ENCODE data around the gene RDH5. TPM values are rescaled to one million over a fixed set of nuclear protein-coding genes. Genes with fewer than 3 reads are reported as not detected.

RDH5 gene
- total RNA-seq, 1 experiment from 2014 or later, result 6.2 TPM

- TF ChIP-seq RAD21 (IDR thresholded peaks at IDR 0.05; ENCODE audit: low read depth), result no peak
- TF ChIP-seq CEBPB (IDR thresholded peaks at IDR 0.05; ENCODE audit: low read depth), result no peak
- TF ChIP-seq EGR1 (IDR thresholded peaks at IDR 0.05; ENCODE audit: low read depth), result no peak
- no peak for TF ChIP-seq ATF3 (IDR thresholded peaks at IDR 0.05)
- no peak for TF ChIP-seq EZH2 (IDR thresholded peaks at IDR 0.05)
- no peak for TF ChIP-seq FOSL1 (IDR thresholded peaks at IDR 0.05; ENCODE audit: low read depth)
- no peak for TF ChIP-seq EZH2phosphoT487 (IDR thresholded peaks at IDR 0.05; ENCODE audit: borderline replicate concordance)
- no peak for TF ChIP-seq POLR2AphosphoS5 (IDR thresholded peaks at IDR 0.05; ENCODE audit: low read depth, low read length)
- TF ChIP-seq YY1 (IDR thresholded peaks at IDR 0.05; ENCODE audit: extremely low read depth, insufficient replicate concordance, low read depth, low read length), result no peak
- no peak for TF ChIP-seq ZBTB33 (IDR thresholded peaks at IDR 0.05; ENCODE audit: extremely low read depth, insufficient replicate concordance, low read length)
- no peak for TF ChIP-seq POLR2A (IDR thresholded peaks at IDR 0.05; ENCODE audit: borderline replicate concordance, extremely low read depth, insufficient read depth, insufficient read length)
- no peak for TF ChIP-seq MAX (IDR thresholded peaks at IDR 0.05)
- TF ChIP-seq SP1 (IDR thresholded peaks at IDR 0.05; ENCODE audit: low read depth), result no peak
- TF ChIP-seq SIN3A (IDR thresholded peaks at IDR 0.05; ENCODE audit: low read depth), result no peak
- Histone ChIP-seq H3K36me3 (ENCODE audit: control insufficient read depth in 1 of 2, insufficient read depth in 2 of 2, low read length in 2 of 2) (peaks cover 34 to 45% of the 10 kb centered on the region in 2 experiments), H3K79me2 (ENCODE audit: insufficient read depth, low read length) (peaks cover 9% of the 10 kb centered on the region; the same call in 1 of the 2 replicates), H3K27me3 (ENCODE audit: insufficient read depth, low read length) (no peaks in the 10 kb centered on the region), H3K9me3 (ENCODE audit: control insufficient read depth in 1 of 2, insufficient read depth in 1 of 2, low read depth in 1 of 2, low read length in 2 of 2) (no peaks in the 10 kb centered on the region), H4K20me1 (ENCODE audit: insufficient read depth) (no peaks in the 10 kb centered on the region), H3K9me2 (ENCODE audit: insufficient read depth) (no peaks in the 10 kb centered on the region), H3K4me1 (ENCODE audit: control insufficient read depth in 1 of 2, insufficient read depth in 2 of 2, low read length in 2 of 2) (no peaks in the 10 kb centered on the region), H3K4me2 (ENCODE audit: low read length) (no peak overlapping the region), H2AFZ (ENCODE audit: low read depth, low read length, poor library complexity, severe bottlenecking) (no peak overlapping the region), H3K4me3 (replicated peaks in 1 of 2; ENCODE audit: low read depth in 1 of 2, low read length in 2 of 2) (no peak overlapping the region), H3K27ac (ENCODE audit: low read depth, low read length) (no peak overlapping the region), H3K9ac (ENCODE audit: low read length) (no peak overlapping the region)
- no TSS peak for BruUV-seq (replicated peaks)
- DNase-seq (ENCODE audit: low read depth, low spot score) (no peak), ATAC-seq (no peak)
- RAD21 ChIA-PET (ENCODE audit: low non-redundant PET in 1 of 2, low total read pairs in 2 of 2, uncharacterized antibody in 2 of 2, unreplicated experiment in 2 of 2), result no interaction called here
- POLR2A ChIA-PET, result no interaction called here
- intact Hi-C loops (cut with micrococcal nuclease), result no loop called here
- CTCF ChIA-PET, result no interaction called here
These were observed 40.5 kb downstream of the RDH5 start for GRCh38 chr12:55760663-55761062.
